HUES64 (cell line): Measurements from ENCODE around the gene NBAS.

Source experiments
- H3K27ac ChIP-seq: 2 replicates; pipeline ENCODE4 v1.7.0; 2013; ENCODE audit warnings: low read depth, low read length, inconsistent platforms
- H3K27me3 ChIP-seq: 2 replicates; pipeline ENCODE4 v1.6.1; 2013; ENCODE audit warnings: mild to moderate bottlenecking, low read length; ENCODE audit not compliant: insufficient read depth
- H3K36me3 ChIP-seq: 2 replicates; pipeline ENCODE4 v1.6.1; 2013; ENCODE audit warnings: mild to moderate bottlenecking, low read length; ENCODE audit not compliant: insufficient read depth
- H3K4me1 ChIP-seq: 2 replicates; pipeline ENCODE4 v1.6.1; 2013; ENCODE audit warnings: mild to moderate bottlenecking, low read length, moderate library complexity; ENCODE audit not compliant: insufficient read depth
- H3K4me3 ChIP-seq: 2 replicates; pipeline ENCODE4 v1.5.1; 2013; ENCODE audit warnings: mild to moderate bottlenecking, low read length, moderate library complexity
- H3K9ac ChIP-seq: 2 replicates; pipeline ENCODE4 v1.6.1; 2013; ENCODE audit warnings: mild to moderate bottlenecking, low read depth, low read length
- H3K9me3 ChIP-seq: 2 replicates; pipeline ENCODE4 v1.6.1; 2013; ENCODE audit warnings: low read depth, low read length; ENCODE audit not compliant: insufficient read depth
- WGBS: fragments of 150-250, 120-280 bp; methylation state at CpG from one replicate; pipeline ENCODE4 v1.1.7; 2013; ENCODE audit warnings: missing lambda C conversion rate; 5-methylcytosine and 5-hydroxymethylcytosine counted together

The NBAS gene

DNA sequence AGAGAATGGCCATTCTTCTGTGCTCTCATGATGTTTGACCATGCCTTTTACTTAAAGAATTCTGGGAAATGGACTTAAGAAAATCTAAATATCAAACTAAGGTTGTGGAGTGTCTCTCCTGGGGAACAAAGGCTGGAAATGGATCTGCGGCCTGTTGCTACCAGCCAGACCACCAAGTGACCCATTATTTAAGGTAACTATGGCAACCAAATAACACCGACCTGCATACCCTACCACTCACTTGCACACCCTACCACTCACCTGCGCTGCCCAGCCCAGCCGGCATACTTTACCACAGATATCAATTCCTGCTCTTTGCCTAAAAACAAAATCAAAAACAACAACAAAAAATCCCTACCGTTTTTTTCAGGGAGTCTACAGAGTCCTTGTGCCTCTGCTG lies 203.2 kb downstream of the NBAS start:
- WGBS, result 74% methylated on average over 5 of the region's 5 CpGs
- no peaks in the 10 kb centered on the region for H3K27me3 ChIP-seq
- H3K9me3 ChIP-seq, result no peaks in the 10 kb centered on the region
- no peak overlapping the region for H3K4me3 ChIP-seq
- H3K27ac ChIP-seq, result no peak overlapping the region
- H3K9ac ChIP-seq, result no peak overlapping the region
- peaks cover 5% of the 10 kb centered on the region; the same call in 1 of the 2 replicates for H3K36me3 ChIP-seq
- H3K4me1 ChIP-seq, result peaks cover 14% of the 10 kb centered on the region; the same call in 1 of the 2 replicates

DNA sequence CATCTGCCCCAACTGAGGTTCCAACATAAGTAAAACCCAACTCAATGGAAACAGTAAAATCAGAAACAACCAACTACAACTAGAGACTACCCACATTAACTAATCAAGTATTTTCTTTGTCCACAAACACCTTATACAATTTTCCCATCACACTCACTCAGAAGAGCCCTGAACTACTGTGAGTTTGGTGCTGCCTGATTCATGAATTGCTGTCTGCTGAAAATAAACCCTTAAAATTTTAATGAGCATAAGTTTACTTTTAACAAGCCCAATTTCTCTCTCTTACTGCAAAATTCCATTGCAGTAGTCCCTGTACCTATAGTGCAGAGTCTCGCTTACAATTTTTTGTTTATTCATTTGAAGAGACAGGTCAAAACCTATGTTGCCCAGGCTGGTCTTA lies 203.9 kb downstream of the NBAS start:
- Histone ChIP-seq H3K27ac (no peak overlapping the region), H3K36me3 (peaks cover 5% of the 10 kb centered on the region; the same call in 1 of the 2 replicates), H3K9ac (no peak overlapping the region), H3K4me1 (peaks cover 14% of the 10 kb centered on the region; the same call in 1 of the 2 replicates), H3K9me3 (no peaks in the 10 kb centered on the region), H3K27me3 (no peaks in the 10 kb centered on the region), H3K4me3 (no peak overlapping the region)
- WGBS, result 100% methylated on average over 1 of the region's 1 CpG

DNA sequence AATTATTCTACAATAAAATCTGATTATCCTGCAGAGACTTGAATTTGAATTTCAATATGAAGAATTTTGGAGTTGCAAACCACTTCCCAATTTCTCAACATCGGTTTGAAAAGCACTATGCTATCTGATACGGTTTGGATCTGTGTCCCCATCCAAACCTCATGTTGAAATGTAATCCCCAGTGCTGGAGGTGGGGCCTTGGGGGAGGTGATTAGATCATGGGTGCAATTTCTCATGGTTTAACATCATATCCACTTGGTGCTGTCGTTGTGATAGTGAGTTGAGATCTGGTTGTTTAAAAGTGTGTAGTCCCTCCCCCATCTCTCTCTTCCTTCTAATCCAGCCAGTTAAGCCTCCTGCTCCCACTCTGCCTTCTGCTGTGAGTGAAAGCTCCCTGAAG lies 205.7 kb downstream of the NBAS start:
- WGBS, result 95% methylated on average over 3 of the region's 3 CpGs
- H3K27ac ChIP-seq, result no peak overlapping the region
- H3K4me1 ChIP-seq, result peaks cover 14% of the 10 kb centered on the region; the same call in 1 of the 2 replicates
- H3K9me3 ChIP-seq, result no peaks in the 10 kb centered on the region
- no peaks in the 10 kb centered on the region for H3K27me3 ChIP-seq
- H3K4me3 ChIP-seq, result no peak overlapping the region
- peaks cover 9% of the 10 kb centered on the region; the same call in 1 of the 2 replicates for H3K36me3 ChIP-seq
- H3K9ac ChIP-seq, result no peak overlapping the region

DNA sequence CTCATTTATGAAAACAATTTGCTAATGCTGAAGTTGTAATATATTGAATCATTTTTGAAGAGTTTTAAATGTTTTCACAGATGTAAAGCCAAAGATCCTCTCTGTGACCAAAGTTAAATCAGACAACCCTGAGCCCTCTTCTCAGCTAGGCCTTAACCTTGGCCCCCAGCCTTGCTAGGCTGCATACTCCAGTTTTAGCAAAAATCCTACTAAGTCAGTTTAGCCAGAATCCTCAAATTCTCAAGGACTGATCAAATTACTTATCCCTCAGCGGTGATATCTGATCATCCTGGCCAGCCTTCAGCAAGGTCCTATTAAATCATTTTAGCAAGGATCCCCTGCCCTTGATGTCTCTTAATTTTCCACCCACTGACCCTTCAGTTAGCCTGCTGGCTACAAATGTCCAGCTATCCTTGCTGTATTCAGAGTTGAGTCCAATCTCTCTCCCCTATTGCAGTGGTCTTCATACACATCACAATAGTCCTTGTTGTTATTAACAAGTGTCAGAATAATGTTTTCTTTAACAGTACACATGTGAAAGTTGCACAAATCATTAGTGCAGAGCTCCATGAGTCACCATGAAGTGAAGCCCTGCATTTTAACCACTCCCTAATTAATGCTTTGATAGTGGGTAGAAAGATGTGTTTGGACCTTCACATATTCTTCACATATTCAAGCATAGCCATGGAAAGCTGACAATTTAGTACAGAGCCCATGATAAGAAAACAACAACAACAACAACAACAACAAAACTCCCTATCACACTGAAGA lies 206.4 kb downstream of the NBAS start:
- H3K9me3 ChIP-seq, result no peaks in the 10 kb centered on the region
- H3K27me3 ChIP-seq, result no peaks in the 10 kb centered on the region
- no peak overlapping the region for H3K27ac ChIP-seq
- no peak overlapping the region for H3K9ac ChIP-seq
- WGBS, result 94% methylated on average over 1 of the region's 1 CpG
- peaks cover 14% of the 10 kb centered on the region; the same call in 1 of the 2 replicates for H3K36me3 ChIP-seq
- peaks cover 14% of the 10 kb centered on the region; the same call in 1 of the 2 replicates for H3K4me1 ChIP-seq
- H3K4me3 ChIP-seq, result no peak overlapping the region

DNA sequence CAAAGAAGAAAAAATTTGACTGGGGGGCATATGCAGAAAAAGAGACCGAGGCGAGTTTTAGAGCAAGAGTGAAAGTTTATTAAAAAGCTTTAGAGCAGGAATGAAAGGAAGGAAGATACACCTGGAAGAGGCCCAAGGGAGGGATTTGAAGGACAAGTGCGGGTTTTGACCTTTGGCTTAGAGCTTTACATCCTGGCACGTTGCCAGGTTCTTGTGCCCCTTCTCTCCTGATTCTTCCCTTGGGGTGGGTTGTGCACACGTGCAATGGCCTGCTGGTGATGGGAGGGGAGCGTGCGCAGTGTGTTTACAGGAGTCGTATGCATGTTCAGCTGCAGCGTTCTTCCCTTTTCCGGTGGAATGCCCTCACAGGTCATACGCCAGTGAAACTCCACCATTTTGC lies 208.8 kb downstream of the NBAS start:
- Histone ChIP-seq H3K27me3 (no peaks in the 10 kb centered on the region), H3K36me3 (peaks cover 16% of the 10 kb centered on the region; the same call in 1 of the 2 replicates), H3K27ac (no peak overlapping the region), H3K4me1 (peaks cover 3% of the 10 kb centered on the region; the same call in 1 of the 2 replicates), H3K9ac (no peak overlapping the region), H3K9me3 (no peaks in the 10 kb centered on the region), H3K4me3 (no peak overlapping the region)
- WGBS, result 97% methylated on average over 11 of the region's 11 CpGs

DNA sequence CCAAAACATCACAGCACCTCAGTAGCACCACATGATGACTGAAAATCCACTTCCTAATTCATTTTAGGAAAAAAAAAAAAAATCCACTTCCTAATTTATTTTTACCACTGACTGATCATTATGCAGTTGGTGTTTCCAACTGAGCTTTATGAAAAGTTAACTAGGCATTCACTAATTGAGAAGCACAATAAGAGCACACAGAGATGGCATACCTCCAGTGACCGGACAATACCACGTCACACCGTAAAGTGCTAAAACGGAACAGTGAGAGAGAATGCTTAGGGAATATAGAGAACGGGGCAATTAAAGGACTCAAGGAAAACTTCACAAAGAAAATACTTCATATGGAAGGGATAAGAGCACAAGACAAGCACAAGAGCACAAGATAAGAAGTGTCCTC lies 212.5 kb downstream of the NBAS start:
- no peak overlapping the region for H3K27ac ChIP-seq
- H3K4me1 ChIP-seq, result no peaks in the 10 kb centered on the region
- no peak overlapping the region for H3K4me3 ChIP-seq
- H3K9ac ChIP-seq, result no peak overlapping the region
- 95% methylated on average over 5 of the region's 5 CpGs for WGBS
- peaks cover 16% of the 10 kb centered on the region; the same call in 1 of the 2 replicates for H3K36me3 ChIP-seq
- no peaks in the 10 kb centered on the region for H3K9me3 ChIP-seq
- no peaks in the 10 kb centered on the region for H3K27me3 ChIP-seq

DNA sequence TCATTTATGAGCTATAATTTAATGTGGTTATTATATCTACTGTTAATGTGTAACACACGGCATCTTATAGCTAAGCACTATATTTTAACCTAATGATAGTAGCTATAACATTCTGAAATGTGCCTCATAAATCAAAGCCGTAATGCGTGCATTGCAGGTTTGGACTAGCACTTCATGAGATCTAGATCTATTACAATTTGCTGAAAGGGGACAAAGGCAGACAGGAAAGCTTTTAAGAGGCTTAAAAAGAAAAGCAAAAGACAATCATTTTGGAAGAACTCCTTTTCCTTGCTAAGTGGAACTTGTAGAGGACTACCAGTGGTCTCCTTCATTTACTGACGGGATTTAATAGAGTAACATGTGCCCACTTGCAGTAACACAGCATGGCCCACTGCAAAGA lies 213.1 kb downstream of the NBAS start:
- H3K4me1 ChIP-seq, result no peaks in the 10 kb centered on the region
- H3K27me3 ChIP-seq, result no peaks in the 10 kb centered on the region
- no peak overlapping the region for H3K4me3 ChIP-seq
- no peak overlapping the region for H3K9ac ChIP-seq
- H3K36me3 ChIP-seq, result peaks cover 12% of the 10 kb centered on the region; the same call in 1 of the 2 replicates
- 99% methylated on average over 3 of the region's 4 CpGs for WGBS
- no peaks in the 10 kb centered on the region for H3K9me3 ChIP-seq
- no peak overlapping the region for H3K27ac ChIP-seq

DNA sequence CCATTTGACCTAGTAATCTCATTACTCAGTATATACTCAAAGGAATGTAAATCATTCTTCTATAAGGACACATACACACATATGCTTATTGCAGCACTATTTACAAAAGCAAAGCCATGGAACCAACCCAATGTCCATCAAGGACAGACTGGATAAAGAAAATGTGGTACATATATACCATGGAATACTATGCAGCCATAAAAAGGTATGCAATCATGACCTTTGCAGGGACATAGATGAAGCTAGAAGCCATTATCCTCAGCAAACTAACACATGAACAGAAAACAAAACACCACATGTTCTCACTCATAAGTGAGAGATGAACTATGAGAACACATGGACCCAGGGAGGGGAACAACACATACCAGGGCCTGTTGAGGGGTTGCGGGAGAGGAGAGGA lies 214.5 kb downstream of the NBAS start:
- no peak overlapping the region for H3K9ac ChIP-seq
- no peaks in the 10 kb centered on the region for H3K9me3 ChIP-seq
- no CpG with 5 or more reads among the region's 1 CpG for WGBS

DNA sequence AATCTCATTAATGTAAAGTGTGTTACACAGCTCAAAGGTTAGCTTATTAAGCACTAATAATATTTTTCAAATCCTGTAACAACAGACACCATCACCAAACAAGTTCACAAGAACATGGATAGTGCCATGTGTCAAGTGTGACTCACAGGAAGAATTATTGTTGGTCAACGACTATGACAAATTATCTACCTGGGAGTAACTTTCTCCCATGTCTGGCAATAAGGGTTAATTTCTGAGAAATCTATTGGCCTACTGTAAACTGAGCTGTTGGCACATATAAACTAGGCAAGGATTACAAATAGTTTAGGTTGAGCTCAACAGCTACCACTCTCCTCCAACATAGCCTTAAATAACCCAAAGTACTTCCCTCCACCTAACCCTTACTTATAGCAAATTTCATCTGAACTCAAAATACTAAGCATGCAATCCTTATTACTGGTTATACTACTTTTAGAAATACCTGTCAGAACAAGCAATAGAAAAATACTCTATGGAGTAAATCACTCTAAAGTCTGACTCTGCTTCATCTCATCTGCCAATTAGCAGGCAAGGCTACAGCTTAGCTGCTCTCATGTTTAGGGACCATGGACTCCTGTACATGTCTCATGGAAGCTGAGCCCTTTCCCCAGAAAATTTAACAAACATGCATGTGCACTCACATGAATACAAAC lies 223.0 kb downstream of the NBAS start:
- 93% methylated on average over 1 of the region's 1 CpG for WGBS
- no peak overlapping the region for H3K9ac ChIP-seq
- H3K9me3 ChIP-seq, result no peaks in the 10 kb centered on the region
- no peaks in the 10 kb centered on the region for H3K27me3 ChIP-seq
- H3K36me3 ChIP-seq, result no peaks in the 10 kb centered on the region
- H3K4me1 ChIP-seq, result peaks cover 5% of the 10 kb centered on the region
- H3K4me3 ChIP-seq, result no peak overlapping the region
- no peak overlapping the region for H3K27ac ChIP-seq

More for the DNA sequence above, 214.5 kb downstream of the NBAS start:
- no peak overlapping the region for H3K4me3 ChIP-seq
- no peaks in the 10 kb centered on the region for H3K4me1 ChIP-seq
- H3K27me3 ChIP-seq, result no peaks in the 10 kb centered on the region
- 0 out of 2 replicates have a peak, but pooled peaks cover 11% of the 10 kb centered on the region for H3K36me3 ChIP-seq
- H3K27ac ChIP-seq, result no peak overlapping the region

DNA sequence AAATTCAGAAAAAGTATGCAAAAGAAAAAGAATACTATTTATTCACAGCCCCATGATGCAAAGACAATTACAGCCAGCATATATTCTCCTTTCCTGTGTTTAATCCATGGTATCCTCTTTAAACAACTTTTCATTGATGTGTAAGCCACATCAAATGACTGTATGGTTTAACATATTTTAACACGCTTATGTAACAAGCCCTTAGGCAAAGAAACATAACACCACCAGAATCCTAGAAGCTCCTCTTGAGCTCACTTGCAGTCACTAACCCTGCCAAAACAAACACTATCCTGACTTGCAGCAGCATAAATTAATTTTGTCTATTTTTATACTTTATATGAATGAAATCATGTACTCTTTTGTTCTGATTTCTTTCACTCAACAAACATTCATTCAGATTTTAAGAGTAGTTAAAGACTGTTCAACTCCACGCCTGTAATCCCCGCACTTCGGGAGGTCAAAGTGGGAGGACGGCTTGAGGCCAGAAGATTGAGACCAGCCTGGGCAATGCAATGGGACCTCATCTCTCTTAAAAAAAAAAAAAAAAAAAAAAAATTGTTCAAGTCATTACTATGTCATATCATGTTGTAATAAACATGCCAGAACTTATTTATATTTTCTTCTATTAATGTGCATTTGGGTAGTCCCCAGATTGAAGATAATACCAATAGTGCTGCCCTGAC lies 226.3 kb downstream of the NBAS start:
- no peak overlapping the region for H3K4me3 ChIP-seq
- H3K27ac ChIP-seq, result no peak overlapping the region
- no peaks in the 10 kb centered on the region for H3K27me3 ChIP-seq
- no peak overlapping the region for H3K9ac ChIP-seq
- no peaks in the 10 kb centered on the region for H3K9me3 ChIP-seq
- H3K36me3 ChIP-seq, result peaks cover 5% of the 10 kb centered on the region; the same call in 1 of the 2 replicates
- peaks cover 10% of the 10 kb centered on the region for H3K4me1 ChIP-seq
- 95% methylated on average over 5 of the region's 5 CpGs for WGBS

DNA sequence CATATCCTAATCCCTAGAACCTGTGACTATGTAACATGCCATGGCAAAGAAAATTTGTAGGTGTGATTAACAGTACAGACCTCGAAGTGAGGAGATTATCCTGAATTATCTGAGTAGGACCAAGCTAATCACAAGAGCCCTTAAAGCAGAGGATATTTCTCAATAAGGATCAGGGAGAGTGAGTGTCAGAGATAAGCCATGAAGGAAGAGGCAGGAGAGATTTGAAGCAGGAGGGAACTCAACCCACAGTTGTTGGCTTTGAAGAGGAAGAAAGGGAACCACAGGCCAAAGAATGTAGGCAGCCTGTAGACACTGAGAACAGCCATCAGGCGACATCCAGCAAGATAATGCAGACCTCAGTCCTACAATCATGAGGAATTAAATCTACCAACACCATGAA lies 229.3 kb downstream of the NBAS start:
- H3K27ac ChIP-seq, result no peak overlapping the region
- peaks cover 14% of the 10 kb centered on the region; the same call in 1 of the 2 replicates for H3K36me3 ChIP-seq
- 91% methylated on average over 2 of the region's 2 CpGs for whole genome bisulfite sequencing
- H3K4me3 ChIP-seq, result no peak overlapping the region
- no peak overlapping the region for H3K9ac ChIP-seq
- no peaks in the 10 kb centered on the region for H3K9me3 ChIP-seq
- H3K4me1 ChIP-seq, result peaks cover 10% of the 10 kb centered on the region
- no peaks in the 10 kb centered on the region for H3K27me3 ChIP-seq
